HG02981 (cell line): Measurements from ENCODE around the gene COL5A1.

Experiments used
- ATAC-seq: cut with Tn5 transposase; IDR thresholded peaks from one replicate; pipeline ENCODE4 v1.9.1; 2021; ENCODE audit warnings: mild to moderate bottlenecking, moderate library complexity; ENCODE audit not compliant: unreplicated experiment

Gene COL5A1

GRCh38 chr9:134606951-134607731 is 34.5 kb upstream of the COL5A1 start:
- ATAC-seq: no peak

GRCh38 chr9:134607971-134608370 is 33.6 kb upstream of the COL5A1 start:
- ATAC-seq: no peak

- ATAC-seq: no peak
These were observed 30.6 kb upstream of the COL5A1 start for GRCh38 chr9:134611046-134611445.

GRCh38 chr9:134612309-134612708 is 29.3 kb upstream of the COL5A1 start:
- ATAC-seq: no peak

GRCh38 chr9:134612715-134613114 is 28.9 kb upstream of the COL5A1 start:
- ATAC-seq: no peak

- ATAC-seq: no peak
These were observed 27.3 kb upstream of the COL5A1 start for GRCh38 chr9:134614256-134614655.

GRCh38 chr9:134616341-134616740 is 25.3 kb upstream of the COL5A1 start:
- no peak for ATAC-seq

GRCh38 chr9:134617246-134617645 is 24.4 kb upstream of the COL5A1 start:
- ATAC-seq: no peak

- no peak for ATAC-seq
These were observed 23.8 kb upstream of the COL5A1 start for GRCh38 chr9:134617836-134618162.

- ATAC-seq: no peak
These were observed 23.3 kb upstream of the COL5A1 start for GRCh38 chr9:134618163-134618832.

- ATAC-seq: no peak
These were observed 22.7 kb upstream of the COL5A1 start for GRCh38 chr9:134618833-134619447.

GRCh38 chr9:134619448-134619982 is 22.1 kb upstream of the COL5A1 start:
- ATAC-seq: no peak

GRCh38 chr9:134619983-134620661 is 21.5 kb upstream of the COL5A1 start:
- ATAC-seq: no peak

GRCh38 chr9:134620751-134621557 is 20.6 kb upstream of the COL5A1 start:
- ATAC-seq: no peak

- ATAC-seq: no peak
These were observed 20.0 kb upstream of the COL5A1 start for GRCh38 chr9:134621558-134622110.

GRCh38 chr9:134622896-134623257 is 18.7 kb upstream of the COL5A1 start:
- ATAC-seq: no peak

GRCh38 chr9:134623258-134624066 is 18.1 kb upstream of the COL5A1 start:
- no peak for ATAC-seq

- ATAC-seq: no peak
These were observed 17.4 kb upstream of the COL5A1 start for GRCh38 chr9:134624137-134624591.

- ATAC-seq: no peak
These were observed 16.9 kb upstream of the COL5A1 start for GRCh38 chr9:134624621-134625181.
